NCI-H2107 treated with DMSO at 0.1 percent for 48 hours (cell line): ENCODE measurements around the gene CGNL1.

Experiments used
- DNase-seq: peaks from one replicate; lab custom pipeline; 2025; ENCODE audit not compliant: unreplicated experiment; lab: John Stamatoyannopoulos, UW

Gene CGNL1

DNA sequence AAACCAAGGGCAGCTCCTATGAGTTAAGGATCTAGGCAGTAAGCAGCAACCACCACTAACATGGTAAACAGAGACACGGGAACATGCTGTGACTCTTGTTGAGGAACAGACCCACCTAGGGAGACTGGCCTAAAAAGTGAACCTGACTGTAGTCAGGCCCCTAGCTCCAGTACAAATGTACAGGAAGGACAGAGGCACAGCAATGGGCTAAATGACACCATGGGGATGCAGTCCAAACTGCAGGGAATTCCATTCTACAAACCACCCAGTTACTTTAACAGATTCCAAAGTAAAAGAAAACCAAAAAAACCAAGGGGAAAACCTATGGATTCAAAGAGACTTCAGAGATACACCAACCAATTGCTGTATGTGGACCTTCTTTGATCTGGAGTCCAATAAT lies 28.2 kb upstream of the CGNL1 start:
- DNase-seq = no peak

DNA sequence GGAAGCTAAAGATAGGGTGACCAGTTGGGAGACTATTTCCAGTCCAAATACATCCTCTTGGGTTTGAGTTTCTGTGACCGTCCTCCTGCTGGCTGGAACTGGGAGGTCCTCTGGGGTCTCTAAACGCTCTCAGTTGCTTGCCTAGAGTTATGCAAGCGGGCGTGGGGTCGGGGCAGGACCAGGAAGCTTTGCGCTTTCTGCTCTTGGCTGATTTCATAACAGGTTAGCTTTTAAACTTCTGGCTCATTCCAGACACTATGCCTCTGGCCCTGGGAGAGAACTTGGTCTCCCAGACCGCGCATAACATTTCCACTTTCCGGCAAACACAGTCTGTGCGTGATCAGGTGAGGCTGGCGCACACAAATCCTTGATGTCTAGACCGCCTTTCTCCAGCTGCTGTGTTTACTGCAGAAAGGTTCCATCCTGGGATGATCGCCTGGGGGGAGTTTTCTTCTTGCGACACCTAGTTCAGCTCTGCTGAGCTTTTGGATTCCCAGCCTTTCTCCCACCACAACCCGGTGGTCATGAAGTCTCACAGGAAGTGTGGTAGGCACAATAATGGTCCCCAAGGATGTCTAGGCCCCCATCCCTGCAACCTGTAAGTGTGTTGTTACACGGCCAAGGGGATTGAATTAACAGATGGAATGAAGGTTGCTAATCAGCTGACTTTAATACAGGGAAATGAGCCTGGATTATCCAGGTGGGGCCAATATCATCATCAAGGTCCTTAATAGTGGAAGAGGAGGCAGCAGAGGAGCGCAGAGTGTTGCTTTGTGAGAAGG lies 23.6 kb upstream of the CGNL1 start:
- DNase-seq = no peak

DNA sequence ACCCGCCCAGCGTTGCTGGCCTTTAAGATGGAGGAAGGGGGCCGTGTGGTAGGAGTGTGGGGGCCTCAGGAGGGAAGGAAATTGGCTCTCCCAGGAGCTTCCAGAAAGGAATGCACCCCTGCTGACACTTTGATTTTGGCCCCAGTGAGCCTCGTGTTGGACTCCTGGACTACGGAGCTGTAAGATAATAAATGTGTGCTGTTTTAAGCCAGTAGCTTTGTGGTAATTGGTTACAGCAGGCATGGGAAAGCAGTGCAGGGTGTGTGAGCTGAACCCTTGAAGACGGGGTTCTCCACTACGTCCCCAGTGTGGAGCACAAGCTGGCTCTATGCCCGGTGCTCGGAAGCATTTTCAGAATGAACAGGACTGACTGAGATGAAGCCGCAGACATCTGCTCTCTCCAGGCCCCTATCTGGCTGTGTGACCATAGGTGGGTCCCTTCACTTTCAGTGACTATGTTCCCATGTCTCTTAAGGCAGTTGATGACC lies 22.9 kb upstream of the CGNL1 start:
- DNase-seq = no peak

DNA sequence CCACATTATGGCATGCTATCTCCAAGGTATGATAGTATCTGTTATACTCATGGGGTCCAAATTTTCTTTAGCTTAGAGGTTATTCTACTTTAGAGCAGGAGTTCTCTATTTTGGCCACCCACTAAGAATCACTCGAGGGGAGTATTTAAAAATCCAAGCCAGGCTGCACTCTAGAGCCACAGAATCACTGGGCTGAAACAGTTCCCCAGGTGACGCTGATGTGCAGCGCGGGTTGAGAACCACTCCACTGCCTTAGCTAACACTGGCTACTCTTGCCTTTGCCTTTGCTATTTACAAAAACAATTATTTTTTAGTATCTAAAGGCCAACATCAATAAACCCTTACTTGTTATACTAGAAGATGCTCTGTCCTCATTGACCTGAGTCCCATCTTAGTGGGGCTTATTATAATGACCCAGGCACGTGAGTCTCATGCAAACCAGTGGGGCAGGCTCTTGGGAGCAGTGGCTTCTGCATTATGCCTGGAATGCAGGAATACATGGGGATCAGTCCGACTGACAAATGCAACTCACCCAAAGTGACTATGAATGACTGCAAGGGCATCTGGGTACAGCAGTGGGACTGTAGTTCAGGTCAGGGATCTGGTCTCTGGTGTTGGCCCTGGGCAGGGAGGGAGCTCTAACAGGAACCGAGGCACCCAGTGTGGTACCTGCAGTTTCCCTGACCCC lies 21.7 kb upstream of the CGNL1 start:
- DNase-seq = no peak

DNA sequence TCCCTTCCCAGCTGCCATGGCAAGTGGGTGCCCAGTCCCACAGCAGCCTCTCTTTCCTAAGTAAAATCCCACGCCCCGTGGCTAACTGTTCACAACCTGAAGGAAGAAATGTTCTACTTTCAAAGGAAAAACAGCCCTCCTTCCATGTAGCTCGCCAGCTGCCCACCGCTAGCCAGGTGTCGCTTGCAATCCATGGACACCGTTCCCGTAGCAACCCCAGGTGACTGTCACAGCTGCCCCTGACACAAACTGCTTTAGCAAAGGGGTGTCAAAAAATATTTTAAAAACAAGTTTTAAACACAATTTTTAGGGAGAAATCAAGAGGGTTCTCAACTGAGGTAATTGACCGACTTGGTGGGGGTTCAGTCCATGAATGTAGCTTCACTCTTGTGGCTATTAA lies 21.0 kb upstream of the CGNL1 start:
- DNase-seq = no peak

DNA sequence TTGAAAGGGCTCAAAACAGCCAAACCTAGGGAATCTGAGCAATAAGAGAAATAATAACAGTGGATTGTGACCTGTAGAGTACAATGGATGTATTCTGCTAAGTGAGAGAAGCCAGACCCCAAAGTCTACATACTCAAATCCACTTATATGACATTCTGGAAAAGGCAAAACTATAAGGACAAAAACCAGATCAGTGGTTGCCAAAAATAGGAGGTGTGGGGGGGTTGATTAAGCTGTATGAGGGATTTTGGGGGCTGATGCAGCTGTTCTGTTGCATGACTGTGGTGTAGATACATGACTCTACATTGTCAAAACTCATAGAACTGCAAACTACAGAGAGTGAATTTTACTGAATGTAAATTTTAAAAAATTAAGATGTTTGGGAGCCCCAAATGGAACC lies 20.1 kb upstream of the CGNL1 start:
- no peak for DNase-seq

DNA sequence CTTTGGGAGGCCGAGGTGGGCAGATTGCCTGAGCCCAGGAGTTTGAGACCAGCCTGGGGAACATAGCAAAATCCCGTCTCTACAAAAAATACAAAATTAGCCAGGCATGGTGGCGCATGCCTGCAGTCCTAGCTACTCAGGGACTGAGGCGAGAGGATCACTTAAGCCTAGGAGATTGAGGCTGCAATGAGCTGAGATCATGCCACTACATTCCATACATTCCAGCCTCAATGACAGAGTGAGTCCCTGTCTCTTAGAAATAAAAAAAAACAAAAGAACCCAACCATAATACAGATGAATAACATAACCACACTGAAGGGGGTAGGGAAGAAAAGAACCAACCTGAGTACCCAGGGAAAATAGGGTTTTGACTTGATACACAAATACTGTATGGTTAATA lies 19.7 kb upstream of the CGNL1 start:
- DNase-seq = no peak

DNA sequence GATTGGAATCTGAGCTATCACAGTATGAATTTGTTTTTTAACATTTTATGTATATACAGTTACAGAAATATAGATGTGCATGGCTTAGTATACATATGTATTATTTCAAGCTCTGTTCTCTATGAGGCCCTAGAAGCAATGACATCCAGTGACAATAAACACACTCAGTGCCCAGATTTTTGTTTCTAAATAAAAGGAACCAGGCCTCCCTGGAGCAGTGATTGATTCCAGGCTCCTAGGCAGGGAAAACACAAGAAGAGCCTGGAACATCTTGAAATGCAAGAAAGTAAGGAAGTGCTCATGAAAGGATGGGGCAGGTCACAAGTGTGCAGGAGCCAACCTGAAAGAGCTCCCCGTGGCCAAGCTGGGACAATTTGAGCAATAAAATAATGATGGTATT lies 18.5 kb upstream of the CGNL1 start:
- DNase-seq = no peak

DNA sequence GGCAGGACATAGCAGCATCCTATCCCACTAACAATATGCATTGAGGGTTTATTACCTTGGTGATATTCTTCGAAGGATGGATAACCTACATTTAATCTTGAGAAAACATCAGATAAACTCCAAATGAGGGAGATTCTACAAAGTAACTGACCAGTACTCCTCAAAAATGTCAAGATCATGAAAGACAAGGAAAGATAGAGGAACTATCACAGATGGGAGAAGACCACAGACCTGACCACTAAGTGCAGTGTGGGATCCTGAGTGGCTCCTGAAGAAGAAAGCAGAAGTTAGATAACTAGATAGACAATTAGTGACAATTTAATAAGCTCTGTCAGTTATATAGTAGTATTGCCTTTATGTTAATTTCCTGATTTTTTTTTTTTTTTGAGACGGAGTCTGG lies 17.7 kb upstream of the CGNL1 start:
- DNase-seq = no peak

DNA sequence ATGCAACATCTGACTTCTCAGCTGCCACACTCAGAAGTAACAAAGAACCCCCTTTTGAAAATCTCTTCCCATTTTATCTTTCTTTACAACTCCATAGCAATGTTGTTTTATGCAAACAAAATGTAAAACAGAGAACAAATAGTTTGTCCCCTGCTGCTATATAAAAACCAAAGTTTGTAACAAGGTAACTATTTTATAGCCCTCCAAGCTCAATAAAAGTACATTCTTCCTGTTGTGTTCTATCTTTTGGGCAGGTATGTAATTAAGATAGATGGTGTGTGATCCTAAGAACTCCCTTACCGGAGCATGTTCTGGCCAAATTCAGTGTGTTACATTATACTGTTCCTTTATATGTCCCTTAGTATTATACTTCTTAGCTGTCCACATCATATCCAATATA lies 12.6 kb upstream of the CGNL1 start:
- DNase-seq = no peak

DNA sequence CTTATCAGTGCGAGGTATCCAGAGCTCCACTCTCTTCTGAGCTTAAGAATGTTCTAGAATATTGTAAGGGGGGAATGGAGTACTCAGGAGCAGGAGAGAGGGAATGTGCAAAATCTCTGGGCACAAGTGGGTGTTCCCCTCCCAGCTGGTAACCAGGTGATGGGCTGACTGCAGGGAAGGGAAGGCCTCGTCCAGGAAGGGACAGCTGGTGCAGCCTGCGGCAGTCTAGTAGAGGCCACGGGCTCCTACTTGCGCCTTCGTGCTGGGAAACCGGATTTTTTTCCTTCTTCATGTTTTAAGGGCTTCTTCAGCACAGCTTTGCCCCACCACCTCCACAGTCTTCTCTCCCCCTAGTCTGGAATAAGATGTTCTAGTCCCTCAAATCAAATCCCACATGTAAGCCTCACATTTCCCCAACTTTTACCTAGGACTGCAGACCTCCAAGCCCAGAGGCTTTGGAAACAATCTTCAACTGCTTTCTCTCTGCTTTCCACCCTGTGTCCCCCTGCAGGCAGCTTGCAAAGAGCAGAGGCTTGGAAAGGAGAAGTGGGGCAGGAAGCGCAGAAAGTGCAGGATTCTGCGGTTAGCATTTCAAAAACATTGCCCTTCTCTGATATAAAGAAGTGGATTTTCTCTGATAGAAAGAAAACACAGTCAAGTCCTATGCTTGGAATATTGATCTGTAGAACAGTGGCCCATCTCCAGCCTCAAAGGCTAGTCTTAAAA lies 11.9 kb upstream of the CGNL1 start:
- no peak for DNase-seq

DNA sequence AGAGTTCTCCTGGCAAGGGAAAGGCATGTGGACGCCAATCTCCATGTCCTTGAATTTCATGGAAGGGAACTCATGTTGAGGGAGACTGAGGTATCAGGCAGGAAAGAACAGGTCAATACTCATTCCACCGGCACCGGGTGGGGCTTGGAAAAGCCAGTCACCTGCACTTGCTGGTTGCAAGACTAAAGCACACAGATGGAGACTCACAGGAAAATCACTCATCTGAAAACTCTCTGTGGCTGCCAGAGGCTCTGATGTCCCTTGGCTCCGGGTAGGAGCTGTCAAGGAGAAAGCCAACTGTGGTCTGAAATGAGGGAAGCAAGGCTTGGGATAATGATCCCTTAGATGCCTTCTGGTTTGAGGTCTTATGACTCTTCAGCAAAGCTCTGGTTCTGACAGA lies 8.7 kb upstream of the CGNL1 start:
- DNase-seq = no peak

DNA sequence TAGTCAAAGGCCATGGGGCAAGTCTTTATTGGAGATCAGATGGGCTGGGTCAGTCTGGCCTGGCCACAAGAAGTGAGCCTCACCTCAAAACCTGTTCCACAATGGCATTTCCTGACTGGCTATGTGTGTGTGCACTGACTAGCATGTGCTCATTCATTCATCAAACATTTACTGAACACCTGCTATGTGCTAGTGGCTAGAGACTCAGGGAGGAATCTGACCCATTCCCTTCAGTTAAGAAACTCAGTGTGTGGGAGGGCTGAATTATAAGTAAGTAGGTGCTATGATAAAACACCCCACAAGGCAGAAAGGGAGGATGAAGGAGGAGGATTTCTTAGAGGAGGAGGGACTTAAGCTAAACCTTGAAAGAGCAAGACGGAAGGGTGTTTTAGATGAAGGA lies 5.4 kb upstream of the CGNL1 start:
- no peak for DNase-seq

DNA sequence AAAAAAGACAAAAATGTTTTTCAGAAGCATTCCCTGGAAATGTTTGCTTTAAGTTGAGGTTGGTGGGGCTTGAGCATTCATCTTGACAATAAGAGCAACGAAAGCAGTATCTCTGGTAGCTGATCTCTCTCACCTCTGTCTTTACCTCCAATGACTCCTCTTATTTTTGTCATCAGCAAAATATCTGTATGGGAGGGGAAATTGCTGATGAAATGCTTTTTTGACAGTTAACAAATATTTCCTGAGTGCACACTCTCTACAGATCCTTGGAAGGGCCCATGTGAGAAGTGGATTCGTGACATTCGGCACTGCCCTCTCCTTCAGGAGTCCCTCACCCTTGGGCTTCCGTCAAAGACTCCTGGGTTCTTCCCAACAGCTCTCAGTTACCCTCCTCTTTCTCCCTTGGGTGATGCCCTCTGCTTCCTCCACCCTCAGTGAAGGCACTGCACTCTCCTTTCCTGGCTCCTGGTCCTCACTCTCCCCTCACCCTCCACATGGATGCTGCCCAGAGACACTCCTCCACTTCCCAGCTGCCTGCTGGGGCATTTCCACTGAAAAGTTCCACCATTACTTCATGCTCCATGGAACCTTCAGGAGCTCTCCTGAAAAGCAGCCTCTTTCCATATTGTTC lies 2.9 kb upstream of the CGNL1 start:
- DNase-seq = no peak

DNA sequence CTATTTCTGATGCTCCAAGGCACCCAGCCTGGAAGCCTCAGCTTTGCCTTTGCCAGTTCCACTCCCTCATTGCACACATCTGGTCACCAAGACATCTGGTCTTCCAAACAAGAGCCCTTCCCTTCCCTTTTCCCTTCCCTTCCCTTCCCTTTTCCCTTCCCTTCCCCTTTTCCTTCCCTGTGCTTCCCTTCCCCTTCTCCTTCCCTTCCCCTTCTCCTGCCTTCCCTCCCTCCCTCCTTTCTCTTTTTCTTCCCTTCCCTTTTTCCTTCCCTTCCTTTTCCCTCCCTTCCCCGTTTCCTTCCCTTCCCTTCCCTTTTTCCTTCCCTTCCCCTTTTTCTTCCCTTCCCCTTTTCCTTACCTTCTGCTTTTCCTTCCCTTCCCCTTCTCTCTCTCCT lies 2.4 kb upstream of the CGNL1 start:
- DNase-seq = no peak

DNA sequence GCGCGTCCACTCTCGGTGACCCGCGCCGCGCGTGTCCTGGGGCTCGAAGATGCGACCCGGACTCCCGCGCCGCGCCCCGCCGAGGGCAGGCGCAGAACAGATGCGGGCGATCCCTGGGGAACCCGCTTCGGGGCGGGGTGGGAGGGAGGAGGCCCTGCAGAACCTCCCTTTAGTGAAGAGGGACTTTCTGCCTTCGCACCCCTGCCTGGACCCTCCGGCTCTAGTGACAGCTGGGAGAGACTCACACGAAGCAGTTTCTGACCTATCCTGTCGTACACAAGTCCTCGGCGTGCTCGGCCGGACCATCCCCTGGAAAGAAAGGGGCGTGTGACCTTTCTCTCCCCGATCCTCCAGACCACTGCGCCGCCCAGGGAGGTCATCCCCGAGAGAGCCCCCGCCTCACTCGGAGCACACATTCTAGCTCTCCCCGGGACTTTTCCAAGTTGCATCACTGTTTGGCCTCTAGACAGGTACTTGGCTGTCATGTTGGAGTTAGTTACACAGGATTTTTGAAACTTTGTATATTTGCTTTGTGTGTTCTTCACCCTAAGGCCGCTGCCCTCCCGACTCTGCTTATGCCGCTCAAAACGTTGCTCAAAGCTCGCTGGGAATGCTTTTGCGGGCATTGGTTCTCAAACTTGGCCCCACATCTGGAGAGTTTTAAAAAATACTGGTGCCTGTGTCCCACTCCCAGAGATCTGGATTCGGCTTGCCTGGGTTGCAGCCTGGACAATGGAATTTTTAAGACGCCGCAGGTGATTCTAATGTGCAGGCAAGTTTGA lies 582 bp downstream of the CGNL1 start:
- no peak for DNase-seq

DNA sequence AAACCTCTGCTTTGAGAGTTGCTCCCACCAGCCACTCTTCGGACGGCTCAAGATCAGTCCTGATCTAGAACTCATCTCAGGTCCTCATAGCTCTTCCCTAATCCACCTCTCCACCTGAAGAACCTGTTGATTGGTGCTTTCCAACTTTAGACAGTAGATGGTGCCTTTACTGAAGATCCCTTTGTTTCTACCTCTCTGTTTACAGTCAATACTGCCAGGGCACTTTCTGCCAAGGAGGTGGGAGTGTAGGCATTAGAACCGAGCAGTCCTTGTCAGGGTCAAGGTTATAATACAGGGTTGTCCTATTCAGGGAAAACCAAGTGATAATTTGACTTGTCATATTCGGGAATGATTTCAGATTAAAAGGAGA lies 1.2 kb downstream of the CGNL1 start:
- no peak for DNase-seq

DNA sequence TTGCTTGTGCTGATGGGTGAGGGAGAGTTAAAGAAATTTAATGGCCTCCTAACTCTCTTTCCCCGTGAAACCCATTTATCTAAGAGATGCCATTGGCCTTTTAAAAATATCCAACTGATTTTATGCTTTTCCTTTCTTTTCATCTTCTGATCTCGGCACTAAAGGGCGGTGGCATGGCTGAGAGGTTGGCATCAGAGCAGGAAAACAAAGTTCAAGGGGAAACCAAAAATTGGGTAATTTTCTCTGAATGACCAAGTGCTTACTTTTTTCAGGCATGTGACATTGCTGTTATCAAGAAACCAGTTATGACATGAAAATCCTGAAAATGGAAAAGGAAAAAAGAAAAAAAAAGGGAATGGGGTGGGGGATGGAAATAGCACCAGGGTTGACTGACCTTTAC lies 3.2 kb downstream of the CGNL1 start:
- no peak for DNase-seq

DNA sequence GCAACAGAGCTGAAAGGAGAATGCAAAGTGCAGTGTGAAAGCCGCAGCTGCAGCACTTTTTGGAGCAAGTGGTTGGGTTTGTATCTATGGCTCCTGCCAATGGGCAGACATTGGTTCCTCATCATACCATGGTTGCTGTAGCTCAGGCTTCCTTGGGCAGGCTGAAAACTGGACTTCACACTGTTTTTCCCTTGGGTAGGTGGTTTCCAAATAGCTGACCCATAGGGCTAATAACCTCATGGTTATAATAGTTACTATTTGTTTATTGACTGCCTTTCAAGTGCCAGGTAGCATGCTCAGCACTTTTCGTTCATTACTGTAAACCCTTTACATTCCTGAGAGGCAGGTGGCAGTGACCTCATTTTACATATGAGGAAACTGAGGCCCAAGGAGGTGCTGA lies 4.5 kb downstream of the CGNL1 start:
- no peak for DNase-seq

DNA sequence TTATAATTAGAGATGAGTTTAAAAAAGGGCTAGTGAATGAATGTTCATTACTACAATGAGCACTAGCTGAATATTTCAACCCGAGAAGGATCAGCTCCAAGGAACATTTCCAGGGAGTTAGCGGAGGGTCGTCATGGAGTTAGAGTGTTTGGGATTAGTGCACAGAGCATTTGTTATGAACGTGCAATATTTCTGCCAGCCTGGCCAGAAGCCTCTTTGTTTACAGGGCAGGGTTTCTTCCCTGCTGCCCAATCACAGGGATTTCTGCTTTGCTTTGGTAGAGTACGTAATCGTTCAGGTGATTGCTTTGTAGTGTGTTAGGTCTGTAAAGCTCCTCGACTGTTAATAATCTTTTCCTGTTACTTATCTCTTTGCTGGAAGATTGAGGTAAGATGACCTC lies 5.9 kb downstream of the CGNL1 start:
- DNase-seq = peak; percentile 18

DNA sequence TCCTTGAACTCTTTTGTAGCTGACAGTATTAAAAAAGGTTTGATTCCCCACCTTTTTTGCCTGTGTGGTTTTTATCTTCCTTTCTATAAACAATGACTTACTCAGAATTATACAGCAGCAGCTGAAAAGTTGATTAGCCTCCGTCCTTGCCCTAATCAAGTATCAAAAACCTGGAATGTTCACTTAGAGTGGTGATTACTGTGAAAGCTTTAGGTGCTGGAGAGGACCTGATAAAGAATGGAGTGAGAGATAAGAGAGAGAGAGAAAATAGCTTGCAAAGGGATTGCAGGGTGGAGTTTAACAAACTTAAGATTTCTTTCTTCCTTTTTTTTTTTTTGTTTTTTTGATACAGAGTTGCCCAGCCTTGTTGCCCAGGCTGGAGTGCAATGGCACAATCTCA lies 6.7 kb downstream of the CGNL1 start:
- no peak for DNase-seq
